HL-60 (cell line): ENCODE results near the gene CLNS1A.

ENCODE experiments used
- GABPA ChIP-seq: IDR thresholded peaks from 2 replicates; pipeline ENCODE4 v1.6.1; 2012; ENCODE audit warnings: low read depth
- POLR2AphosphoS5 ChIP-seq: IDR thresholded peaks from 2 replicates; pipeline ENCODE4 v1.6.1; 2012; ENCODE audit warnings: low read depth
- REST ChIP-seq: IDR thresholded peaks from 2 replicates; pipeline ENCODE4 v1.6.1; 2012; ENCODE audit warnings: low read depth; ENCODE audit not compliant: insufficient replicate concordance
- SPI1 ChIP-seq: IDR thresholded peaks from 2 replicates; pipeline ENCODE4 v1.6.1; 2012; ENCODE audit warnings: low read depth, mild to moderate bottlenecking, borderline replicate concordance
- TF ChIP-seq, protein P1 (sequence below): IDR thresholded peaks from one replicate; pipeline ENCODE4 v1.5.1; 2011; ENCODE audit warnings: low read length, control low read depth, inconsistent platforms; ENCODE audit not compliant: insufficient read depth

- TF ChIP-seq, protein P1, sequence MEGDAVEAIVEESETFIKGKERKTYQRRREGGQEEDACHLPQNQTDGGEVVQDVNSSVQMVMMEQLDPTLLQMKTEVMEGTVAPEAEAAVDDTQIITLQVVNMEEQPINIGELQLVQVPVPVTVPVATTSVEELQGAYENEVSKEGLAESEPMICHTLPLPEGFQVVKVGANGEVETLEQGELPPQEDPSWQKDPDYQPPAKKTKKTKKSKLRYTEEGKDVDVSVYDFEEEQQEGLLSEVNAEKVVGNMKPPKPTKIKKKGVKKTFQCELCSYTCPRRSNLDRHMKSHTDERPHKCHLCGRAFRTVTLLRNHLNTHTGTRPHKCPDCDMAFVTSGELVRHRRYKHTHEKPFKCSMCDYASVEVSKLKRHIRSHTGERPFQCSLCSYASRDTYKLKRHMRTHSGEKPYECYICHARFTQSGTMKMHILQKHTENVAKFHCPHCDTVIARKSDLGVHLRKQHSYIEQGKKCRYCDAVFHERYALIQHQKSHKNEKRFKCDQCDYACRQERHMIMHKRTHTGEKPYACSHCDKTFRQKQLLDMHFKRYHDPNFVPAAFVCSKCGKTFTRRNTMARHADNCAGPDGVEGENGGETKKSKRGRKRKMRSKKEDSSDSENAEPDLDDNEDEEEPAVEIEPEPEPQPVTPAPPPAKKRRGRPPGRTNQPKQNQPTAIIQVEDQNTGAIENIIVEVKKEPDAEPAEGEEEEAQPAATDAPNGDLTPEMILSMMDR, result no peak
- no peak for TF ChIP-seq GABPA
- no peak for TF ChIP-seq POLR2AphosphoS5
- TF ChIP-seq REST, result no peak
- no peak for TF ChIP-seq SPI1
These were observed 69.3 kb downstream of the CLNS1A start for GRCh38 chr11:77568306-77568705.
